CD4-positive, alpha-beta T cell (primary cell): Measurements from ENCODE around the gene TMEM184C. TPM values are rescaled to one million over a fixed set of nuclear protein-coding genes. Genes with fewer than 3 reads are reported as not detected.

ENCODE experiments used
- ATAC-seq: fragments of 200-7000 bp; cut with Tn5 transposase; one replicate; pipeline ENCODE4 v1.10.0; 2022; ENCODE audit warnings: mild to moderate bottlenecking; ENCODE audit not compliant: poor library complexity
- CTCF ChIA-PET: fragments of 350-600 bp; sonication (Branson Sonifier 250); formaldehyde crosslinking; loops from one replicate; lab custom pipeline; 2021; ENCODE audit warnings: antibody characterized with exemption, inconsistent platforms; lab: Charles Lee
- POLR2A ChIA-PET: fragments of 350-600 bp; sonication (Branson Sonifier 250); formaldehyde crosslinking; loops from one replicate; lab custom pipeline; 2021; ENCODE audit warnings: antibody characterized with exemption, inconsistent platforms; lab: Charles Lee
- DNase-seq, 14 experiments: peaks; one replicate each; pipeline ENCODE4 v3.0.0-alpha.2; 2013 to 2020; ENCODE audit warnings: mixed read lengths in 2 of 14
- H3K27ac ChIP-seq, 2 donors: one replicate each; pipeline versions ENCODE4 v1.5.1 to v1.7.0; 2013; ENCODE audit warnings: low read length in 2 of 2, low read depth in 1 of 2, mild to moderate bottlenecking in 1 of 2
- H3K27me3 ChIP-seq, 2 experiments: 1 replicate in 1 of 2; 2 replicates in 1 of 2; pipeline versions ENCODE4 v1.6.1 to v1.7.0; 2013; ENCODE audit warnings: low read length in 2 of 2, control low read depth in 1 of 2, mild to moderate bottlenecking in 1 of 2, moderate library complexity in 1 of 2; ENCODE audit not compliant: insufficient read depth in 2 of 2, control insufficient read depth in 1 of 2
- H3K36me3 ChIP-seq: one replicate; pipeline ENCODE4 v1.6.1; 2013; ENCODE audit warnings: low read length, control low read depth; ENCODE audit not compliant: insufficient read depth
- H3K4me1 ChIP-seq: one replicate; pipeline ENCODE4 v1.6.1; 2013; ENCODE audit warnings: low read length, control low read depth; ENCODE audit not compliant: insufficient read depth
- H3K4me3 ChIP-seq: one replicate; pipeline ENCODE4 v1.5.1; 2013; ENCODE audit warnings: mild to moderate bottlenecking, low read length, moderate library complexity
- H3K9me3 ChIP-seq, 2 experiments: 1 replicate in 1 of 2; 2 replicates in 1 of 2; pipeline versions ENCODE4 v1.6.1 to v1.7.0; 2013; ENCODE audit warnings: low read length in 2 of 2, mild to moderate bottlenecking in 2 of 2, control low read depth in 1 of 2, moderate library complexity in 1 of 2; ENCODE audit not compliant: control insufficient read depth in 1 of 2, insufficient read depth in 1 of 2
- H3K27ac Mint-ChIP-seq: one replicate; pipeline ENCODE4 v1.8.0; 2020; ENCODE audit warnings: mixed read lengths
- H3K27me3 Mint-ChIP-seq: one replicate; pipeline ENCODE4 v1.8.0; 2021; ENCODE audit warnings: mixed read lengths
- H3K36me3 Mint-ChIP-seq: one replicate; pipeline ENCODE4 v1.8.0; 2021; ENCODE audit warnings: low read depth, mixed read lengths
- H3K4me1 Mint-ChIP-seq: one replicate; pipeline ENCODE4 v1.8.0; 2021; ENCODE audit warnings: low read depth, mixed read lengths
- H3K4me3 Mint-ChIP-seq: one replicate; pipeline ENCODE4 v1.8.0; 2020; ENCODE audit warnings: mild to moderate bottlenecking, mixed read lengths
- H3K9me3 Mint-ChIP-seq: one replicate; pipeline ENCODE4 v1.8.0; 2020; ENCODE audit warnings: mixed read lengths
- CTCF ChIP-seq: fragments of 200-600 bp; IDR thresholded peaks from one replicate; pipeline ENCODE4 v1.8.0; 2022; ENCODE audit warnings: antibody characterized with exemption, mild to moderate bottlenecking
- intact Hi-C, 2 experiments: fragments of 100-400 bp; cut with DNase I in 1 of 2; cut with micrococcal nuclease in 1 of 2; formaldehyde crosslinking; loops; one replicate each; pipeline versions ENCODE4 v1.15.1 to v1.9.0; 2023 to 2025; cut with DNase I, micrococcal nuclease
- total RNA-seq, 174 experiments: library from RNA in 2 of 174; stranded (reverse) in 2 of 174; gene quantifications; one replicate each; pipeline ENCODE4 v1.2.3 and lab custom pipeline; 2021 to 2026

The TMEM184C gene
- total RNA-seq, 2 experiments from 2014 or later, result 10.0 to 10.1 TPM

- H3K27ac Mint-ChIP-seq, result no peak overlapping the region
- H3K4me1 ChIP-seq, result no peaks in the 10 kb centered on the region
- CTCF ChIA-PET, result no interaction called here
- peaks cover 16% of the 10 kb centered on the region for H3K4me1 Mint-ChIP-seq
- no peaks in the 10 kb centered on the region for H3K9me3 ChIP-seq
- H3K4me3 Mint-ChIP-seq, result no peak overlapping the region
- peaks cover 2% of the 10 kb centered on the region for H3K9me3 Mint-ChIP-seq
- H3K36me3 Mint-ChIP-seq, result peaks cover 99% of the 10 kb centered on the region
- POLR2A ChIA-PET, result interaction anchor here (1.6 kb wide), 1 partner anchor 18 kb away, joined by 4 read pairs; no protein-coding TSS in a partner anchor
- no peak overlapping the region for H3K27ac ChIP-seq
- TF ChIP-seq CTCF, result no peak
- no peaks in the 10 kb centered on the region for H3K27me3 ChIP-seq
- DNase-seq, result no peak
- no peaks in the 10 kb centered on the region for H3K27me3 Mint-ChIP-seq
- ATAC-seq, result no peak
- intact Hi-C loops, result no loop called here
- H3K4me3 ChIP-seq, result no peak overlapping the region
- H3K36me3 ChIP-seq, result peaks cover 54% of the 10 kb centered on the region
These were observed 18.2 kb downstream of the TMEM184C start for GRCh38 chr4:147635348-147635747.

GRCh38 chr4:147638365-147638764 is 21.2 kb downstream of the TMEM184C start:
- Histone ChIP-seq H3K4me1 (no peaks in the 10 kb centered on the region), H3K36me3 (peaks cover 39% of the 10 kb centered on the region), H3K4me3 (no peak overlapping the region), H3K9me3 (no peaks in the 10 kb centered on the region), H3K27me3 (no peaks in the 10 kb centered on the region), H3K27ac (no peak overlapping the region)
- POLR2A ChIA-PET, result interaction anchor here (0.7 to 0.9 kb wide), 2 partner anchors 17 to 21 kb away, joined by 4 read pairs; partner anchors contain the start of gene TMEM184C
- DNase-seq (no peak), ATAC-seq (no peak)
- Mint-ChIP-seq H3K9me3 (peaks cover 2% of the 10 kb centered on the region), H3K27me3 (no peaks in the 10 kb centered on the region), H3K4me3 (no peak overlapping the region), H3K4me1 (peaks cover 27% of the 10 kb centered on the region), H3K36me3 (peaks cover 90% of the 10 kb centered on the region), H3K27ac (peak overlapping the region; percentile 3)
- CTCF ChIA-PET, result interaction anchor here (1.5 kb wide), 1 partner anchor 21 kb away, joined by 3 read pairs; no protein-coding TSS in a partner anchor
- intact Hi-C loops, result no loop called here
- no peak for TF ChIP-seq CTCF

GRCh38 chr4:147638942-147639341 is 21.7 kb downstream of the TMEM184C start:
- no peaks in the 10 kb centered on the region for H3K4me1 ChIP-seq
- no peak overlapping the region for H3K4me3 ChIP-seq
- CTCF ChIA-PET, result interaction anchor here (1.5 kb wide), 1 partner anchor 21 kb away, joined by 3 read pairs; no protein-coding TSS in a partner anchor
- no peak for TF ChIP-seq CTCF
- no peak for ATAC-seq
- peaks cover 27% of the 10 kb centered on the region for H3K4me1 Mint-ChIP-seq
- no peaks in the 10 kb centered on the region for H3K27me3 Mint-ChIP-seq
- intact Hi-C loops, result no loop called here
- no peak overlapping the region for H3K27ac ChIP-seq
- H3K27ac Mint-ChIP-seq, result peak overlapping the region; percentile 63
- H3K9me3 ChIP-seq, result no peaks in the 10 kb centered on the region
- H3K27me3 ChIP-seq, result no peaks in the 10 kb centered on the region
- POLR2A ChIA-PET, result interaction anchor here (0.9 kb wide), 1 partner anchor 21 kb away, joined by 4 read pairs; the partner anchor contains the start of gene TMEM184C
- no peak overlapping the region for H3K4me3 Mint-ChIP-seq
- peaks cover 36% of the 10 kb centered on the region for H3K36me3 ChIP-seq
- peaks cover 86% of the 10 kb centered on the region for H3K36me3 Mint-ChIP-seq
- peaks cover 2% of the 10 kb centered on the region for H3K9me3 Mint-ChIP-seq
- peak in 1 of 14 experiments; percentile 15 for DNase-seq
